ENCODE measurements around the gene NSD2. TPM values are rescaled to one million over a fixed set of nuclear protein-coding genes. Genes with fewer than 3 reads are reported as not detected.
A peak's percentile ranks its signal among the peaks of the same experiment; 100 is the strongest.

NSD2 gene
- total RNA-seq, 4 donors from 2014 or later, result 30.9 to 63.7 (median 40.3) TPM

DNA sequence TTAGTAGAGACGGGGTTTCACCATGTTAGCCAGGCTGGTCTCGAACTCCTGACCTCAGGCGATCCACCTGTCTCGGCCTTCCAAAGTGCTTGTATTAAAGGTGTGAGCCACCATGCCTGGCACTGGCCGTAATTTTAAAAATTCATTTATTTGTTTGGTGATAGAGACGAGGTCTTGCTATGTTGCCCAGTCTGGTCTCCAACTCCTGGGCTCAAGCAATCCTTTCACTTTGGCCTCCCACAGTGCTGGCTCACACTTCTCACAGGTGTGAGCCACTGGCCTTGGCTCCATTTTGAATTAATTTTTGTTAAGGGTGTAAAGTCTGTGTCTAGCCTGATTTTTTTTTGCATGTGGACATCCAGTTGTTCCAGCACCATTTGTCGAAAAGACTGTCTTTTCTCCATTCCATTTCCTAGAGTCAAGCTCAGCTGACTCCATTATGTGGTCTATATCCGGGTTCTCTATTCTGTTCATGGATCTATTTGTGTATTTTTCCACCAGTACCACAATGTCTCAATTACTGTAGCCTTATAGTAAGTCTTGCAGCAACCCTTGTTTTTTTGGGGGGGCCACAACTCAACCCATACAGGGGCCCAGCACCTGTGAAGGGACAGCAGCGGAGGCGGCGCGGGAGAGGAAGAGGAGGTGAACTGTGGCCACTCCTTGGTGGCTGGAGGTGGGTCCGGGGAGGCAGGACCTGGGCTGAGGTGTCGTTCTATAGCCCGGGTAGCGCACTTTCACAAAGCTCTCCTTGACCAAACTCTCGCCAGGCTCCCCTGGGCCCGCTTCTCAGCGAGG is 1.5 kb upstream of the NSD2 start:
- Histone ChIP-seq H3K36me3 (no peaks in the 10 kb centered on the region), H3K27ac (peak overlapping the region; percentile 89 to 99 (median 94)), H3K27me3 (no peaks in the 10 kb centered on the region), H3K4me3 (replicated peaks in 1 of 3) (peak overlapping the region; percentile 65 to 83 (median 76)), H3K9me3 (no peaks in the 10 kb centered on the region), H3K4me1 (peaks cover 19 to 20% of the 10 kb centered on the region in 2 donors)
- 51 to 64% methylated on average over 15 to 19 of the region's 19 CpGs for WGBS, 2 donors
- TF ChIP-seq POLR2A (IDR thresholded peaks at IDR 0.05), result no peak
- TF ChIP-seq, protein P1, sequence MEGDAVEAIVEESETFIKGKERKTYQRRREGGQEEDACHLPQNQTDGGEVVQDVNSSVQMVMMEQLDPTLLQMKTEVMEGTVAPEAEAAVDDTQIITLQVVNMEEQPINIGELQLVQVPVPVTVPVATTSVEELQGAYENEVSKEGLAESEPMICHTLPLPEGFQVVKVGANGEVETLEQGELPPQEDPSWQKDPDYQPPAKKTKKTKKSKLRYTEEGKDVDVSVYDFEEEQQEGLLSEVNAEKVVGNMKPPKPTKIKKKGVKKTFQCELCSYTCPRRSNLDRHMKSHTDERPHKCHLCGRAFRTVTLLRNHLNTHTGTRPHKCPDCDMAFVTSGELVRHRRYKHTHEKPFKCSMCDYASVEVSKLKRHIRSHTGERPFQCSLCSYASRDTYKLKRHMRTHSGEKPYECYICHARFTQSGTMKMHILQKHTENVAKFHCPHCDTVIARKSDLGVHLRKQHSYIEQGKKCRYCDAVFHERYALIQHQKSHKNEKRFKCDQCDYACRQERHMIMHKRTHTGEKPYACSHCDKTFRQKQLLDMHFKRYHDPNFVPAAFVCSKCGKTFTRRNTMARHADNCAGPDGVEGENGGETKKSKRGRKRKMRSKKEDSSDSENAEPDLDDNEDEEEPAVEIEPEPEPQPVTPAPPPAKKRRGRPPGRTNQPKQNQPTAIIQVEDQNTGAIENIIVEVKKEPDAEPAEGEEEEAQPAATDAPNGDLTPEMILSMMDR (IDR thresholded peaks at IDR 0.05), result no peak
- no peak for DNase-seq
- intact Hi-C loops (cut with DNase I), result no loop called here

DNA sequence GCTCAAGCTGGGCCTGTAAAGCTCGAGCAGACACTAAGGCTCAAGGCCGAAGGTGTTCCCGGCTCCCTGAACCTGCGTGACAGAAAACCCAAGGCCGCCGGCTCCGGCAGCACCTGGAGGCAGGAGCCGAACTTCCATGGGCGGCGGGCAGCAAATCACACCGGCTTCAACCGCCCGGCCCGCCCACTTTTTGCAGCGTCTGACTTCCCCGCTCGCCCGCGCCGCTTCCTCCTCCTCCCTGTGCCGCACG is 940 bp upstream of the NSD2 start:
- peak; percentile 88 to 90 for DNase-seq
- intact Hi-C loops (cut with DNase I), result no loop called here
- TF ChIP-seq, protein P1 (IDR thresholded peaks at IDR 0.05), result no peak
- TF ChIP-seq POLR2A (IDR thresholded peaks at IDR 0.05), result no peak
- 1% methylated on average over 17 of the region's 22 CpGs; no CpG with 5 or more reads in 1 of the 2 donors for WGBS, 2 donors
- Histone ChIP-seq H3K9me3 (no peaks in the 10 kb centered on the region), H3K27ac (peak overlapping the region; percentile 89 to 99 (median 94)), H3K36me3 (no peaks in the 10 kb centered on the region), H3K4me1 (peaks cover 19 to 20% of the 10 kb centered on the region in 2 donors), H3K4me3 (replicated peaks in 1 of 3) (peak overlapping the region; percentile 65 to 83 (median 76)), H3K27me3 (no peaks in the 10 kb centered on the region)

DNA sequence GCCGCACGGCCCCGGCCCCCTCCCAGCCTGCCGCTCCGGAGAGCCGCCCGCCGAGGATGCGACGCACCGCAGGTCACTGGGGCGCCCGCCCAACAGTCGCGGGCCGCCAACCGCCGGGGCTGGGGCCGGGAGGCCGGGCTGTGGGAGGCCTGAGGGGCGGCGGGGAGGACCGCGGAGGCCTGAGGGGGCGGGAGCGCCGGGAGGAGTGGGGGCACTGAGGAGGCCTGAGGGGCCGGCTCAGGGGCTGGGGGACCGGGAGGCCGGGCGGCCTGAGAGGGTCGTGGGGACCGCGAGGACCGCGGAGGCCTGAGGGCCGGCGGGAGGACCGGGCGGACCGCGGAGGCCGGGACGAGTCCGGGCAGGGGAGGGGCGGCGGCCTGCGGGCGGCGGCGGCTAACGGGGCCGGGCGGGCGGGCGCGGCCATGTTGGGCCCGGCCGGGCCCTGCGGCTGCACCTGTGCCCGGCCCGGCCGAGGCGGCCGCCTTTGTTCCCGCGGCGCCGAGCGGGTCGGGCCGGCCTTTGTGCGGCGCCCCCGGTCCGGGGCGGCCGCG is 353 bp downstream of the NSD2 start:
- Histone ChIP-seq H3K4me1 (peaks cover 19 to 20% of the 10 kb centered on the region in 2 donors), H3K27me3 (no peaks in the 10 kb centered on the region), H3K4me3 (replicated peaks in 1 of 3) (peak overlapping the region in 2 of 3 donors; percentile 52 to 89), H3K27ac (peak overlapping the region; percentile 66 to 94 (median 69)), H3K9me3 (no peaks in the 10 kb centered on the region), H3K36me3 (no peaks in the 10 kb centered on the region)
- peak; percentile 32 to 39 for DNase-seq
- no CpG with 5 or more reads among the region's 79 CpGs for WGBS, 2 donors
- TF ChIP-seq, protein P1 (IDR thresholded peaks at IDR 0.05), result no peak
- TF ChIP-seq POLR2A (IDR thresholded peaks at IDR 0.05), result no peak
- intact Hi-C loops (cut with DNase I), result no loop called here

DNA sequence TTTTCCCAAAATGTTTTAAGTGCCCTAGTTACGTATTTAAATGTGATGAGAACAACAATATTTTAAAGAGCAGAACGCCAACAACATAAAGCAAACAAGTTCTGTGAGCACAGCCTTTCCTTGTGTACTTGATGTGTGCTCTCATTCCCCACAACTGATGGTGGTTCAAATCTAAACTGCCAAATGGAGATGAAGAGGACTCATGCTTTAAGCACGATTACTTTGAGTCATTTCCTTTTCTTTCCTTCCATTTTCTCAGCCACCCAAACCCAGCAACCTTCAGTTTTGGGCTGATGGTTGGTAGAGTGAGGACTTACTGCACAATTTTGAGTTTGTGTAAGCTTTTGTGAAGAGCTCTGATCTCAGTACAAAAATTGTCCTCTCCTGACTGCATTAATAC is 1.7 kb downstream of the NSD2 start:
- intact Hi-C loops (cut with DNase I), result no loop called here
- no peaks in the 10 kb centered on the region for H3K36me3 ChIP-seq
- H3K27ac ChIP-seq, result no peak overlapping the region
- WGBS, 2 donors, result 48 to 51% methylated on average over 3 of the region's 3 CpGs
- no peaks in the 10 kb centered on the region for H3K9me3 ChIP-seq
- TF ChIP-seq, protein P1 (IDR thresholded peaks at IDR 0.05), result no peak
- no peak for TF ChIP-seq POLR2A (IDR thresholded peaks at IDR 0.05)
- H3K27me3 ChIP-seq, result no peaks in the 10 kb centered on the region
- H3K4me1 ChIP-seq, result peaks cover 19 to 20% of the 10 kb centered on the region in 2 donors
- H3K4me3 ChIP-seq (replicated peaks in 1 of 3), result no peak overlapping the region
- DNase-seq, result no peak

DNA sequence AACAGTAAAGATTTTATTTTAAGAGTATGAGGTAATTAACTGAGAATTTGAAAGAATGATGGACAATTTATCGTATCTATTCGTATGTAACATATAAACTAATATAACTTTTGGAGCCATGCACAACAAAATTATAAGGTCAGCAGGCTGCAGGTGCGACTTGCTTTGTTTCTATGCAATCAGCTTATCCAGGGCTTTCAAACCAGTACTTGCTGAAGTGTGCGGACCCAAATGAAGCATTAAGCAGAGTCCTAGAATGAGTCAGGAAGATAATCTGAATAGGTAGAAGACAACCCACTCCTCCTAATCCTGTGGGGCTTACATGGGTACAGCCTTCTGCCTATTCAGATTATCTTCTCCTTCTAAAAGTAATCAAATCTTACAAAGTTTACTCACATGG is 2.1 kb downstream of the NSD2 start:
- peaks cover 19 to 20% of the 10 kb centered on the region in 2 donors for H3K4me1 ChIP-seq
- DNase-seq, result no peak
- H3K27me3 ChIP-seq, result no peaks in the 10 kb centered on the region
- no peaks in the 10 kb centered on the region for H3K9me3 ChIP-seq
- H3K27ac ChIP-seq, result peak overlapping the region in 1 of 3 donors; percentile 15
- no peak overlapping the region for H3K4me3 ChIP-seq (replicated peaks in 1 of 3)
- no peaks in the 10 kb centered on the region for H3K36me3 ChIP-seq
- intact Hi-C loops (cut with DNase I), result no loop called here
- WGBS, 2 donors, result 83 to 87% methylated on average over 4 of the region's 4 CpGs
- no peak for TF ChIP-seq POLR2A (IDR thresholded peaks at IDR 0.05)
- TF ChIP-seq, protein P1 (IDR thresholded peaks at IDR 0.05), result no peak
